Measurements from ENCODE around the gene NHS. TPM values are rescaled to one million over a fixed set of nuclear protein-coding genes. Genes with fewer than 3 reads are reported as not detected.

The NHS gene
- total RNA-seq, 1 donor from 2014 or later = 20.2 TPM

GRCh38 chrX:17732138-17732783 is 357.3 kb downstream of the NHS start:
- ATAC-seq (no peak), DNase-seq (ENCODE audit: low spot score) (no peak)
- intact Hi-C loops (cut with DNase I) = no loop called here

GRCh38 chrX:17735406-17735805 is 360.4 kb downstream of the NHS start:
- no peak for DNase-seq (ENCODE audit: low spot score)
- ATAC-seq = no peak
- intact Hi-C loops (cut with DNase I) = no loop called here

GRCh38 chrX:17736478-17736855 is 361.5 kb downstream of the NHS start:
- intact Hi-C loops (cut with DNase I) = no loop called here
- DNase-seq (ENCODE audit: low spot score) = no peak

GRCh38 chrX:17736856-17737709 is 362.1 kb downstream of the NHS start, which contains the start of gene SCML1:
TSS of gene SCML1 (plus strand) at chrX:17737493. CDS start at chrX:17744187, 6,694 bp downstream.
- intact Hi-C loops (cut with DNase I) = no loop called here
- ATAC-seq (peak; percentile 97), DNase-seq (ENCODE audit: low spot score) (peak; percentile 98)

More at GRCh38 chrX:17736478-17736855, 361.5 kb downstream of the NHS start:
- no peak for ATAC-seq

- intact Hi-C loops (cut with DNase I) = no loop called here
- ATAC-seq (peak; percentile 2), DNase-seq (ENCODE audit: low spot score) (no peak)
These were observed 362.6 kb downstream of the NHS start for GRCh38 chrX:17737710-17737985.

- intact Hi-C loops (cut with DNase I) = no loop called here
- peak; percentile 66 for DNase-seq (ENCODE audit: low spot score)
- ATAC-seq = peak; percentile 59
These were observed 363.1 kb downstream of the NHS start for GRCh38 chrX:17737986-17738713.

GRCh38 chrX:17738737-17739535 is 363.9 kb downstream of the NHS start:
- DNase-seq (ENCODE audit: low spot score) (no peak), ATAC-seq (no peak)
- intact Hi-C loops (cut with DNase I) = no loop called here

GRCh38 chrX:17740137-17741122 is 365.4 kb downstream of the NHS start:
- ATAC-seq = no peak
- intact Hi-C loops (cut with DNase I) = no loop called here
- DNase-seq (ENCODE audit: low spot score) = no peak

- DNase-seq (ENCODE audit: low spot score) (no peak), ATAC-seq (no peak)
- intact Hi-C loops (cut with DNase I) = no loop called here
These were observed 366.1 kb downstream of the NHS start for GRCh38 chrX:17741123-17741511.

GRCh38 chrX:17743913-17744312 is 368.9 kb downstream of the NHS start:
- ATAC-seq (no peak), DNase-seq (ENCODE audit: low spot score) (no peak)
- intact Hi-C loops (cut with DNase I) = no loop called here

- no peak for ATAC-seq
- intact Hi-C loops (cut with DNase I) = no loop called here
- no peak for DNase-seq (ENCODE audit: low spot score)
These were observed 370.0 kb downstream of the NHS start for GRCh38 chrX:17744896-17745523.

GRCh38 chrX:17747692-17748091 is 372.7 kb downstream of the NHS start:
- ATAC-seq = no peak
- intact Hi-C loops (cut with DNase I) = no loop called here
- no peak for DNase-seq (ENCODE audit: low spot score)

- ATAC-seq (no peak), DNase-seq (ENCODE audit: low spot score) (no peak)
- intact Hi-C loops (cut with DNase I) = no loop called here
These were observed 373.7 kb downstream of the NHS start for GRCh38 chrX:17748684-17749083.

GRCh38 chrX:17750436-17750835 is 375.4 kb downstream of the NHS start:
- ATAC-seq (no peak), DNase-seq (ENCODE audit: low spot score) (no peak)
- intact Hi-C loops (cut with DNase I) = no loop called here

GRCh38 chrX:17758382-17758781 is 383.4 kb downstream of the NHS start:
- DNase-seq (ENCODE audit: low spot score) = no peak
- intact Hi-C loops (cut with DNase I) = no loop called here
- ATAC-seq = no peak

GRCh38 chrX:17759990-17760389 is 385.0 kb downstream of the NHS start:
- intact Hi-C loops (cut with DNase I) = no loop called here
- DNase-seq (ENCODE audit: low spot score) (no peak), ATAC-seq (peak; percentile 51)

- intact Hi-C loops (cut with DNase I) = no loop called here
- ATAC-seq = no peak
These were observed 392.7 kb downstream of the NHS start for GRCh38 chrX:17767734-17768133.

GRCh38 chrX:17768997-17769396 is 394.0 kb downstream of the NHS start:
- ATAC-seq (no peak), DNase-seq (ENCODE audit: low spot score) (no peak)
- intact Hi-C loops (cut with DNase I) = no loop called here

More at GRCh38 chrX:17767734-17768133, 392.7 kb downstream of the NHS start:
- DNase-seq (ENCODE audit: low spot score) = no peak

All from sciatic nerve (tissue), 2 donors.